B cell (primary cell): ENCODE measurements around the gene RBKS.

Experiments
- EZH2 ChIP-seq: IDR thresholded peaks from 2 replicates; pipeline ENCODE4 v1.6.1; 2012; ENCODE audit warnings: borderline replicate concordance, low read depth, mild to moderate bottlenecking, moderate library complexity, low read length; ENCODE audit not compliant: insufficient read depth, poor library complexity, severe bottlenecking
- TF ChIP-seq, protein P1 (sequence below): fragments of 200-600 bp; IDR thresholded peaks from one replicate; pipeline ENCODE4 v1.8.0; 2022; ENCODE audit warnings: antibody characterized with exemption, mild to moderate bottlenecking

DNA sequence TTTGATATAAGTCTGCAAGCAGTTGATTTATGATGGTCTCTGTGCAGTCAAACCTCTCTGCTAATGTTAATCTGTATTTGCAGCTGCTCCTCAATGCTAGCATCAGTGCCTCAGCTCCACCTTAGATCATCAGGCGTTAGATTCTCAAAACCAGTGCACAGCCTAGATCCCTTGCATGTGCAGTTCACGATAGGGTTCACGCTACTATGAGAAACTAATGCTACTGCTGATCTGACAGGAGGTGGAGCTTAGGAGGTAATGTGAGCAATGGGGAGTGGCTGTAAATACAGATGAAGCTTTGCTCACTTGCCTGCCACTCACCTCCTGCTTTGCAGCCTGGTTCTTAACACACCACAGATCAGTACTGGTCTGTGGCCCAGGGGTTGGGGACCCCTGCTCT is 18.4 kb downstream of the RBKS start:
- TF ChIP-seq, protein P1, sequence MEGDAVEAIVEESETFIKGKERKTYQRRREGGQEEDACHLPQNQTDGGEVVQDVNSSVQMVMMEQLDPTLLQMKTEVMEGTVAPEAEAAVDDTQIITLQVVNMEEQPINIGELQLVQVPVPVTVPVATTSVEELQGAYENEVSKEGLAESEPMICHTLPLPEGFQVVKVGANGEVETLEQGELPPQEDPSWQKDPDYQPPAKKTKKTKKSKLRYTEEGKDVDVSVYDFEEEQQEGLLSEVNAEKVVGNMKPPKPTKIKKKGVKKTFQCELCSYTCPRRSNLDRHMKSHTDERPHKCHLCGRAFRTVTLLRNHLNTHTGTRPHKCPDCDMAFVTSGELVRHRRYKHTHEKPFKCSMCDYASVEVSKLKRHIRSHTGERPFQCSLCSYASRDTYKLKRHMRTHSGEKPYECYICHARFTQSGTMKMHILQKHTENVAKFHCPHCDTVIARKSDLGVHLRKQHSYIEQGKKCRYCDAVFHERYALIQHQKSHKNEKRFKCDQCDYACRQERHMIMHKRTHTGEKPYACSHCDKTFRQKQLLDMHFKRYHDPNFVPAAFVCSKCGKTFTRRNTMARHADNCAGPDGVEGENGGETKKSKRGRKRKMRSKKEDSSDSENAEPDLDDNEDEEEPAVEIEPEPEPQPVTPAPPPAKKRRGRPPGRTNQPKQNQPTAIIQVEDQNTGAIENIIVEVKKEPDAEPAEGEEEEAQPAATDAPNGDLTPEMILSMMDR, result no peak
- TF ChIP-seq EZH2, result no peak
